ENCODE results near the gene EIF3D.

EIF3D gene

GRCh38 chr22:36510384-36510783, 18.6 kb downstream of the EIF3D start:
- no peak for FAIRE-seq
- DNase-seq (ENCODE audit: insufficient read length, low spot score) = no peak

GRCh38 chr22:36507518-36508010, 21.4 kb downstream of the EIF3D start:
- no peak for FAIRE-seq

GRCh38 chr22:36506637-36507517, 22.1 kb downstream of the EIF3D start, which contains the start of gene FOXRED2:
Gene FOXRED2, minus strand, starts transcription at chr22:36507040. Its CDS starts 618 bp downstream, at chr22:36506422.
- FAIRE-seq = peak; percentile 64

More at GRCh38 chr22:36507518-36508010, 21.4 kb downstream of the EIF3D start:
- no peak for DNase-seq (ENCODE audit: insufficient read length, low spot score)

GRCh38 chr22:36505998-36506635, 22.8 kb downstream of the EIF3D start:
- no peak for FAIRE-seq
- no peak for DNase-seq (ENCODE audit: insufficient read length, low spot score)

More at GRCh38 chr22:36506637-36507517, 22.1 kb downstream of the EIF3D start, which contains the start of gene FOXRED2:
- DNase-seq (ENCODE audit: insufficient read length, low spot score) = peak; percentile 82

GRCh38 chr22:36497910-36498665, 30.9 kb downstream of the EIF3D start:
- no peak for DNase-seq (ENCODE audit: insufficient read length, low spot score)
- no peak for FAIRE-seq

GRCh38 chr22:36493690-36494110, 35.3 kb downstream of the EIF3D start:
- DNase-seq (ENCODE audit: insufficient read length, low spot score) = no peak
- no peak for FAIRE-seq

GRCh38 chr22:36492109-36492508, 36.9 kb downstream of the EIF3D start:
- no peak for FAIRE-seq

GRCh38 chr22:36491155-36491554, 37.8 kb downstream of the EIF3D start:
- DNase-seq (ENCODE audit: insufficient read length, low spot score) (no peak), FAIRE-seq (no peak)

More at GRCh38 chr22:36492109-36492508, 36.9 kb downstream of the EIF3D start:
- no peak for DNase-seq (ENCODE audit: insufficient read length, low spot score)

- DNase-seq (ENCODE audit: insufficient read length, low spot score) (no peak), FAIRE-seq (no peak)
Measured at GRCh38 chr22:36486619-36487384, 42.2 kb downstream of the EIF3D start.

- FAIRE-seq (peak; percentile 92), DNase-seq (ENCODE audit: insufficient read length, low spot score) (peak; percentile 82)
Measured at GRCh38 chr22:36481393-36482168, 47.4 kb downstream of the EIF3D start, which contains the start of gene TXN2. Gene TXN2, minus strand, starts transcription at chr22:36481640. Its CDS starts 803 bp downstream, at chr22:36480837.

GRCh38 chr22:36480941-36481392, 48.0 kb downstream of the EIF3D start:
- FAIRE-seq = no peak

GRCh38 chr22:36478966-36479365, 50.0 kb downstream of the EIF3D start:
- FAIRE-seq (no peak), DNase-seq (ENCODE audit: insufficient read length, low spot score) (no peak)

More at GRCh38 chr22:36480941-36481392, 48.0 kb downstream of the EIF3D start:
- DNase-seq (ENCODE audit: insufficient read length, low spot score) = no peak

GRCh38 chr22:36475341-36475740, 53.6 kb downstream of the EIF3D start:
- DNase-seq (ENCODE audit: insufficient read length, low spot score) = no peak
- no peak for FAIRE-seq

GRCh38 chr22:36472689-36473088, 56.3 kb downstream of the EIF3D start:
- DNase-seq (ENCODE audit: insufficient read length, low spot score) (no peak), FAIRE-seq (no peak)

GRCh38 chr22:36471341-36471821, 57.6 kb downstream of the EIF3D start:
- FAIRE-seq = no peak
- no peak for DNase-seq (ENCODE audit: insufficient read length, low spot score)

- FAIRE-seq = no peak
- DNase-seq (ENCODE audit: insufficient read length, low spot score) = no peak
Measured at GRCh38 chr22:36470994-36471331, 58.0 kb downstream of the EIF3D start.

- FAIRE-seq = no peak
- DNase-seq (ENCODE audit: insufficient read length, low spot score) = peak; percentile 52
Measured at GRCh38 chr22:36470162-36470993, 58.6 kb downstream of the EIF3D start.

GRCh38 chr22:36469094-36469710, 59.8 kb downstream of the EIF3D start:
- DNase-seq (ENCODE audit: insufficient read length, low spot score) (no peak), FAIRE-seq (no peak)

All from HTR-8/SVneo (cell line).